GM19239 (cell line): Measurements from ENCODE around the gene SERPINB1.
A peak's percentile ranks its signal among the peaks of the same experiment; 100 is the strongest.
"Not testable (repeated sequence)": the region's sequence is repeated elsewhere in the genome, so short reads cannot be mapped to it uniquely, and the experiment has no call there.

ENCODE experiments used
- DNase-seq: peaks from one replicate; pipeline ENCODE4 v3.0.0; 2011; ENCODE audit warnings: low spot score; ENCODE audit not compliant: insufficient read length
- FAIRE-seq: peaks from 2 replicates; lab custom pipeline; 2011; peaks lifted over from hg19 to GRCh38; lab: Jason Lieb, UNC

Gene SERPINB1

DNA sequence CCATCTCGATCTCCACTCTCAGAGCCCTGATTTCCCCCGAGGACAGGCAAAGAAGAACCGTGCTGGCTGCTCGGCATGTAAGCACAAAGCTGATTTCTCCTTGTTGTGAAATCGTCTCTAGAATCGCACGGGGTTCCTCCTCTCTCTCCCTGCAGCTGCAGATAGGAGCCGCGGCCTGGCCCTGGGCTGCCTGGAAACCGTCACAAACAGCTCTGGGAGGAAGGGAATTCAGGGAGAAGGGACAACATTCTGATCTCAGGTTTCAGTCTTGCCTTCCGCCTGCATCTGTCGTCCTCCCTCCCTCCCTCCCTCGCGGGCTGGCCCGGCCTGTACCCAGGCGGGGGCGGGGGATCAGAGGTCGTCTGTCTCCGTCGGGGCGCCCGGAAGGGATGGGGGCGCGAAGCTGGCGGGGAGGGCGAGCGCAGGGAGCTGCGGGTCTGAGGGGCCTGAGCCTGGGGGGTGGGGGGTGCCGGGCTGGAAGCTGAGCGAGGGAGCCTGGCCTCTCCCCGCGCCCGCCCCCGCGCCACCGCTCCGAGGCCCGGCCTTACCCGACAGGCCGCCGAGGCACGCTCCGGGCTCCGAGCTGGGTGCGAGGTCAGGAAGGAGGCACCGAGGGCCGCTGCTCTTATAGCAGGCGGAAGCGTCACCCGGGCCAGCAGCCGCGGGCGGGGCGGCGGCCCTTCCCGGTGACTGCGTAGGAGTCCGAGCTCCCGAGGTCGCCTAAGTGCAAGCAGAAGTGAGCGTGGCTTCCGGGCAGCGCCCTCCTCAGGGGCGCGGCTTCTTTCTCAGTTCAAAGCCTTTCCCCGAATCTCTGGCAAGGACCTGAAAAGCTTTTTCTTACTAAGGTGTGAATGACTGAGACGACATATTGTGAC lies at the start of gene SERPINB1:
Gene SERPINB1 (minus strand): TSS at position 600 of the 875 bp plus-strand sequence. CDS start 1,277 bp downstream, outside the sequence.
- DNase-seq = no peak
- no peak for FAIRE-seq

- FAIRE-seq = no peak
These were observed 49.5 kb upstream of the SERPINB1 start for GRCh38 chr6:2890976-2891767.

GRCh38 chr6:2885967-2886735 lies 44.5 kb upstream of the SERPINB1 start:
- FAIRE-seq = peak; percentile 65
- DNase-seq = no peak

More at GRCh38 chr6:2890976-2891767, 49.5 kb upstream of the SERPINB1 start:
- no peak for DNase-seq

DNA sequence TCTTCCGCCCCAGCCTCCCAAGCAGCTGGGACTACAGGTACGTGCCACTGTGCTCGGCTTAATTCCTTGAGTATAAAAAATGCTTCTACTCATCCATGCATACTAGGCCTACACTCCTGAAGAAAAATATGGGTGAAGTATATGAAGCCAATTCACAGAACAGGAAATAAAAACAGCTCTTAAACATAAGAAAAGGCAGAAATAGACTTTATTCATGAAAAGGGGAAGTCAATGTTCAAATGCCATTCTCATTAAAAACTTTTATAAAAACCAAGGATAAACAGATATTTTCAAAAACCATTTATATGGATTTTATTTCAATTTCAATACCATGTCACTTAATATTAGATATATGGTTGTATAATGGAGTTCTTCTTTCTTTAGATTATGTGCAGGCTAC lies 43.1 kb upstream of the SERPINB1 start:
- no peak for FAIRE-seq
- DNase-seq = no peak

DNA sequence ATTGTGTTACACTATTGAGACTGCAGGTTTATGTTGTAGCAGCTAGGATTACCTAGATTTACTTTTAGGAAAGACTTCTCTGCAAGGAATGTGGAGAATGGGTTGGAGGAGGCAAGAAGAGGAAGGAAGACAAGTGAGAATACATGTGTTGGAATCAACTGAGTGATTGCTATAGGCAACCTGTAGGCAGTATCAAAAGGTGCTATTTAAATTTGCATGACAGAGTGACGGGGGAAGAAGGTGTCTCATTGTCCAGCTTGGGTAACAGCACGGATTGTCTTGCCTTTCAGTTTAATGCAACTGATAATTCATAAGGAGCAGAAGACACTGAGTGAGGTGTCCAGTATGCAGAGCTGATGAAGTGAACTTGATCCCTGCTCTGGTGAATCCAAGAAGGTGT lies 42.0 kb upstream of the SERPINB1 start:
- FAIRE-seq (peak; percentile 63), DNase-seq (no peak)

DNA sequence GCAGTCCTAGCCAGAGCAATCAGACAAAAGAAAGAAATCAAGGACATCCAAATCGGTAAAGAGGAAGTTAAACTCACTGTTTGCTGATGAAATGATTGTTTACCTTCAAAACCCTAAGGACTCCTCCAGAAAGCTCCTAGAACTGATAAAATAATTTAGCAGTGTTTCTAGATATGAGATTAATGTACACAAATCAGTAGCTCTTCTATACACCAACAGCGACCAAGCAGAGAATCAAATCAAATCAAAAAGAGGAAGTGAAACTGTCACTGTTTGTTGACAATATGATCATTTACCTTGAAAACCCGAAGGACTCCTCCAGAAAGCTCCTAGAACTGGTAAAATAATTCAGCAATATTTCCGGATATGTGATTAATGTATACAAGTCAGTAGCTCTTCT lies 39.8 kb upstream of the SERPINB1 start:
- FAIRE-seq = no peak

DNA sequence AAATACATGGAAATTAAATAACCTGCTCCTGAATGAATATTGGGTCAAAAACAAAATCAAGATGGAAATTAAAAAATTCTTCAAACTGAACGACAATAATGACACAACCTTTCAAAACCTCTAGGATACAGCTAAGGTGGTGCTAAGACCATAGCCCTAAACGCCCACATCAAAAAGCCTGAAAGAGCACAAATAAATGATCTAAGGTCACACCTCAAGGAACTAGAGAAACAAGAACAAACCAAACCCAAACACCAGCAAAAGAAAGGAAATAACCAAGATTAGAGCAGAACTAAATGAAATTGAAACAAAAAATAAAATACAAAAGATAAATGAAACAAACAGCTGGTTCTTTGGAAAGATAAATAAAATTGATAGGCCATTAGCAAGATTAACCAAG lies 38.5 kb upstream of the SERPINB1 start:
- not testable (repeated sequence) for DNase-seq
- peak; percentile 23 for FAIRE-seq

More for the DNA sequence above, 39.8 kb upstream of the SERPINB1 start:
- DNase-seq = no peak

DNA sequence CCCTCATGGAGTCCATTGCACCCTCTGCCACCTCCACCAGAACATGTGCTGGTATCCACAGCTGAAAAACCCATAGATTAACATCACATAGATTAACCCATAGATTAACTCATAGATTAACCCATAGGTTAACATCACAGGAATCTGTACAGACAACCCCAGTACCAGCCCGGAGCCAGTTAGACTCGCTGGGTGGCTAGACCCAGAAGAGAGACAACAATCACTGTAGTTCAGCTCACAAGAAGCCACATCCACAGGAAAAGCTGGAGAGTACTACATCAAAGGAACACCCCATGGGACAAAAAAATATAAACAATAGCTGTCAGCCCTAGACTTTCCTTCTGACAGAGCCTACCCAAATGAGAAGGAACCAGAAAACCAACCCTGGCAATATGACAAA lies 36.3 kb upstream of the SERPINB1 start:
- FAIRE-seq (no peak), DNase-seq (no peak)

DNA sequence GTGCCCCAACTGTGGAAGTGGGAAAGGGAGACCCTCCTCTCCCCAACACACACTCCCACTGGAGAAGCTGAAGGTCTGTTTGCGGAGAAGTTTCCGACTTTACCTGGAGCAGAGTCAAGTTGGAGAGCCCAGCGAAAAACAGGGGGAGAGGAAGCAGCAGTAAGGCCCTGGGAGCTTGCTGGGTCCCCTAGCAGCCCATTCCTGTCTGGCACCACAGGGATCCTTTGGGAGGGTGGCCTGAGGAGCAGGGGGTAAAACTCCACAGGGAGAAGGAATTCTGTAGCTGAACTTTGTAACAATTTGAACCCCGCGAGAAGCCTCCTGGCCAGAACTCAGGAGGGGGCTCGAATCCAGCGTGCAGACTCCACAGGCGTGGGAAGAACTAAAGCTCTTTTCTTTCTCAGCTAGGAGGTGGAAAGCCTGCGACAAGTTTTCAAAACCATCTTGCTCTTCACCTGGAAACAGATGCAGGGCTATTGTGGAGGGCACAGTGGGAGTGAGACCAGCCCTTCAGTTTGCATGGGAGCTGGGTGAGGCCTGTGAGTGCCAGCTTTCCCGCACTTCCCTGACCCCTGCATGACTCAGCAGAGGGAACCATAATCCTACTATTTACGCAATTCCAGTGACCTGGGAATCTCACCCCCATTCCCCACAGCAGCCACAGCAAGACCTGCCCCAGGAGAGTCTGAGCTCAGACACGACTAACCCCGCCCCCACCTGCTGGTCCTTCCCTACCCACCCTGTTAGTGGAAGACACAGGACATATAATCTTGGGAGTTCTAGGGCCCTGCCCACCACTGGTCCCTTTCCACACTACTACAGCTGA lies 35.6 kb upstream of the SERPINB1 start:
- DNase-seq (no peak), FAIRE-seq (peak; percentile 21)

DNA sequence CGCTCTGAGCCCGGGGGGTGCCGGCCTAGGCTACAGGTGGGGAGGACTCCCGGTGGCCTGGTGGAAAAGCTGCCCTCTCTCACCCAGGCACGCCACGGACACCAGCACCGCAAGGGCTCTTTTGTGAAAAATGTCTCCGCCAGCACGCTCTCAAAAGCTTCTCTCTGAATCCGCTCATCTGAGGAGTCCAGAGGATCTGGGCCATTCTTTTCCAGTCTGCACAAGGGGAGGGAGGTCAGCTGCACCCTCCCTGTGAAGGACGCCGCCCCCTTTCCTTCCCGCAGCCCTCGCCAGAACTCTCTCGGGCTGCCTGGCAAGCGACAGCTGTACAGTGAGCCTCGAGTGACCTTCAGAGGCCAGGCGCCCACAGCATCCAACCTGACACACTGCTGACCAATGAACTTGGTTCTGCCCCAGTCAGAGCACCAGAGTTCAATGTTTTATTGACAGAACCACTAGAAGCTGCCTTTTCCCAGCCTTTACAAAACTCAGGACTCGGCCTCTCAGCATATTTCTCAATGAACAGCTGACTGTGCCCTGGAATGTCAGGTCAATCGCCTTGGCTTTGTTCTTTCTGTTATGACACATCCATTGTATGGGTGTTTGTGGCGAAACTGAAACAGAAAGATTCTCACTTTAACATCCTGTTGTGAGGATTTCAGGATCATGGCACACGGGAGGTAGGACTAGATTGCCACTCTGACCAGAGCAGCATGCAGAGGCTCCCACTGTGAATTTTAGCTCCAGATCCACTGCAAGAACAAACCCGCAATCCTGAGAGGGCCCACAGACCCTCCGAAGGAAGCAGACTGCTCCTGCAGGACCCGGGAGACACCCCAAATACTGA lies 34.8 kb upstream of the SERPINB1 start:
- FAIRE-seq = peak; percentile 66

GRCh38 chr6:2875359-2876191 lies 33.9 kb upstream of the SERPINB1 start:
- FAIRE-seq (no peak), DNase-seq (no peak)

More for the DNA sequence above, 34.8 kb upstream of the SERPINB1 start:
- no peak for DNase-seq

DNA sequence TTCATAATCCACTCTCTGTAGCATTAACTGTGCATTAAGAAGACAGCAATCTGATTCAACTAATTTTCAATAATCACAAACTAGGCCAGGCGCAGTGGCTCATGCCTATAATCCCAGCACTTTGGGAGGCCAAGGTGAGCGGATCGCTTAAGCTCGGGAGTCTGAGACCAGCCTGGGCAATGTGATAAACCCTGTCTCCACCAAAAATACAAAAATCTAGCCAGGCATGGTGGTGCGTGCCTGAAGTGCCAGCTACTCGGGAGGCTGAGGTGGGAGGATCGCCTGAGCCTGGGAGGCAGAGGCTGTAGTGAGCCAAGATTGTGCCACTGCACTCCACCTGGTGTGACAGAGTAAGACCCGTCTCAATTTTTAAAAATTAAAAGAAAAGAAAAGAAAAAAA lies 32.0 kb upstream of the SERPINB1 start:
- DNase-seq = no peak
- FAIRE-seq = no peak

DNA sequence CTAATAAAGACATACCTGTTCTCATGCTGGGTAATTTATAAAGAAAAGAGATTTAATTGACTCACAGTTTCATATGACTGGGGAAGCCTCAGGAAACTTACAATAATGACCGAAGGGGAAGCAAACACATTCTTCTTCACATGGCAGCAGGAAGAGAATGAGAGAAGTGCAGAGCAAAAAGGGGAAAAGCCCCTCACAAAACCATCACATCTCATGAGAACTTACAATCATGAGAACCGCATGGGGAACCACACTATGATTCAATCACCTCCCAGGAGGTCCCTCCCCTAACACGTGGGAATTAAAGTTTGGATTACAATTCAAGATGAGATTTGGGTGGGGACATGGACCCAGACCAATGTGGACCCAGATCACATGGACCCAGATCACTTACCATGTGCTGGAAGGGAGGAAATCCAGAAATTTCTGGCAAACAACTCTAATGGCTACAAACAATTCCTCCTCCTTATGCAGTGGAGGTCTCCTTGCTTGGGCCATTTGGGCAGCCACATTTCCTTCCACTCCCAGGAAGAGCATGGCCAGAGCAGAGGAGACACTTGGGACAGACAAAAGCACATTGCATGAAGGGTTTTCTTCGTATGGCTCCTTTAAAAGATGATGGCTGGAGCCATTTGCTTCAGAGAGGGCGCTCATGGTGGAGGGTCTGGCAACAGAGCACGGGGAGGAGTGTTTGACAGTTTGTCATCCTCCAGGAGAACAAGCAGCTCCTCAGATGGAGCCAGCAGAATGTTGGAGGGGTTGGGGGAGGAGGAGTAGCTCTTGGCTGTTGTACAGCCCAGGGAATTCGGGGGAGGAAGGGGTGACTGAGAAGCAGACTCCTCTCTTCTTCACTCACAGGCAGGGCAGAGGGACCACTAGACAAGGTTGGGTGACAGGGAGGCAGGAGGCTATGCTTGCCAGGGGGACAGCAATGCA lies 31.0 kb upstream of the SERPINB1 start:
- FAIRE-seq = no peak

GRCh38 chr6:2871953-2872352 lies 30.3 kb upstream of the SERPINB1 start:
- FAIRE-seq (no peak), DNase-seq (no peak)

More for the DNA sequence above, 31.0 kb upstream of the SERPINB1 start:
- no peak for DNase-seq

DNA sequence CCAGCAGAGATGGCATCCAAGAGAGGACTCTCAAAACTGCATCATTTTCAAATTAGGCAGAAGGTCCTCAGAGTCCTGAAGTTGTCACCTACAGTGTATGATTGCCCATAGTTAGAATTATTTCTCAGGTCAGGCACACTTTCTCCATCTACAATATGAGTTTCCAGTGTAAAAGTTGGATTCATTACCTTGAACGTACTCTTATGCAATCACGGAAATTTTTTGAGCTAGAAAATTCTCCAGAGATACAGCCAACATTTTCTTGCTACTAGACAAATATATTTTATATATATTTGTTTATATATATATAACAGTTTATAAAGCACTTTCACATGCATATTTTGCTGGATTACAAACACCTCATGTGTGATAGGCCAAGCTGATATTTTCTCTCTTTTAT lies 29.4 kb upstream of the SERPINB1 start:
- no peak for FAIRE-seq
- DNase-seq = no peak

DNA sequence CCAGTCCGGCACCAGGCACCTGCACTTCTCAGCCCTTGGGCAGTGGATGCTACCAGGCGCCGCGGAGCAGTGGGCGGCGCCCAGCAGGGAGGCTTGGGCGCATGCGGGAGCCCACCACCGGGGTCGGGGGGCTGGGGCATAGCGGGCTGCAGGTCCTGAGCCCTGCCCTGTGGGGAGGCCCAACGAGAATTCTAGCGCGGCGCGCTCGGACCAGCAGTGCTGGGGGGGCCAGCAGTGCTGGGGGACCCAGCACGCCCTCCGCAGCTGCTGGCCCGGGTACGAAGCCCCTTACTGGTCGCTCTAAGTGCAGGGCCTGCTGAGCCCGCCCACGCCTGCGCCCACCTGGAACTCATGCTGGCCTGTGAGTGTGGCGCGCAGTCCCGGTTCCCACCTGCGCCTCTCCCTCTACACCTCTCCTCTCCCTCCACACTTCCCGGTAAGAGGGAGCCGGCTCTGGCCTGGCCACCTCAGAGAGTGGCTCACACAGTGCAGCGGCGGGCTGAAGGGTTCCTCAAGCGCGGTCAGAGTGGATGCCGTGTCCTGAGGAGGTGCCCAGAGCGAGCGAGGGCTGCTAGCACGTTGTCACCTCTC lies 28.5 kb upstream of the SERPINB1 start:
- FAIRE-seq (no peak), DNase-seq (no peak)
